BLaER1 treated with 17β-estradiol and CSF1 and Interleukin-3, amounts not matched to agents 10 nM and 100 nM (cell line): Measurements from ENCODE around the gene BMP4.

Experiments used
- H3K27ac ChIP-seq, 11 experiments: shearing (Covaris generic); formaldehyde crosslinking; 2 replicates each; pipeline ENCODE4 v1.8.1; 2022
- H3K27me3 ChIP-seq, 11 experiments: shearing (Covaris generic); formaldehyde crosslinking; 2 replicates each; pipeline ENCODE4 v1.8.1; 2022
- H3K36me3 ChIP-seq, 11 experiments: shearing (Covaris generic); formaldehyde crosslinking; 2 replicates each; pipeline ENCODE4 v1.8.1; 2022
- H3K4me1 ChIP-seq, 10 experiments: shearing (Covaris generic); formaldehyde crosslinking; 2 replicates each; pipeline ENCODE4 v1.8.1; 2022
- H3K4me2 ChIP-seq, 11 experiments: shearing (Covaris generic); formaldehyde crosslinking; 2 replicates each; pipeline ENCODE4 v1.8.1; 2022
- H3K4me3 ChIP-seq, 10 experiments: shearing (Covaris generic); formaldehyde crosslinking; 2 replicates each; pipeline ENCODE4 v1.8.1; 2022
- H3K9ac ChIP-seq, 11 experiments: shearing (Covaris generic); formaldehyde crosslinking; 2 replicates each; pipeline ENCODE4 v1.8.1; 2022
- H3K9me3 ChIP-seq, 11 experiments: shearing (Covaris generic); formaldehyde crosslinking; replicated peaks in 1 of 11; 2 replicates each; pipeline ENCODE4 v1.8.1; 2022
- H4K20me1 ChIP-seq, 11 experiments: shearing (Covaris generic); formaldehyde crosslinking; 2 replicates each; pipeline ENCODE4 v1.8.1; 2022
- Cebpa-rat ChIP-seq, 11 experiments: shearing (Covaris generic); IDR thresholded peaks; 2 replicates each; pipeline ENCODE4 v1.8.1; 2022

Gene BMP4

GRCh38 chr14:53954551-53955228, 1.9 kb downstream of the BMP4 start:
- Histone ChIP-seq H3K9me3 (no peaks in the 10 kb centered on the region), H3K36me3 (peaks cover 0 to 29% (median 15%) of the 10 kb centered on the region in 11 experiments; a peak in 19 of 22 replicates), H3K27me3 (peaks cover 11 to 30% (median 16%) of the 10 kb centered on the region in 11 experiments; a peak in 18 of 22 replicates), H3K9ac (peak overlapping the region; percentile 69 to 80 (median 79); a peak in 21 of 22 replicates), H4K20me1 (peaks cover 0 to 14% (median 0%) of the 10 kb centered on the region in 11 experiments; a peak in 6 of 22 replicates), H3K4me2 (peak overlapping the region; percentile 94 to 100 (median 99)), H3K4me1 (peaks cover 14 to 57% (median 44%) of the 10 kb centered on the region in 10 experiments), H3K27ac (peak overlapping the region in 8 of 11 experiments; percentile 7 to 71 (median 47); a peak in 13 of 22 replicates), H3K4me3 (peak overlapping the region; percentile 63 to 77 (median 70))
- TF ChIP-seq Cebpa-rat (IDR thresholded peaks at IDR 0.05) = no peak

GRCh38 chr14:53953828-53954550, 2.6 kb downstream of the BMP4 start:
- peak overlapping the region; percentile 50 to 71 (median 67); a peak in 21 of 22 replicates for H3K27ac ChIP-seq
- H3K9ac ChIP-seq = peak overlapping the region; percentile 69 to 80 (median 79)
- no peak for TF ChIP-seq Cebpa-rat (IDR thresholded peaks at IDR 0.05)
- H4K20me1 ChIP-seq = peaks cover 0 to 14% (median 0%) of the 10 kb centered on the region in 11 experiments; a peak in 6 of 22 replicates
- no peaks in the 10 kb centered on the region for H3K9me3 ChIP-seq
- H3K4me2 ChIP-seq = peak overlapping the region; percentile 94 to 100 (median 99)
- H3K4me3 ChIP-seq = peak overlapping the region; percentile 63 to 77 (median 70)
- peaks cover 0 to 36% (median 15%) of the 10 kb centered on the region in 11 experiments; a peak in 19 of 22 replicates for H3K36me3 ChIP-seq
- H3K4me1 ChIP-seq = peaks cover 14 to 57% (median 44%) of the 10 kb centered on the region in 10 experiments
- H3K27me3 ChIP-seq = peaks cover 11 to 30% (median 16%) of the 10 kb centered on the region in 11 experiments; a peak in 18 of 22 replicates

DNA sequence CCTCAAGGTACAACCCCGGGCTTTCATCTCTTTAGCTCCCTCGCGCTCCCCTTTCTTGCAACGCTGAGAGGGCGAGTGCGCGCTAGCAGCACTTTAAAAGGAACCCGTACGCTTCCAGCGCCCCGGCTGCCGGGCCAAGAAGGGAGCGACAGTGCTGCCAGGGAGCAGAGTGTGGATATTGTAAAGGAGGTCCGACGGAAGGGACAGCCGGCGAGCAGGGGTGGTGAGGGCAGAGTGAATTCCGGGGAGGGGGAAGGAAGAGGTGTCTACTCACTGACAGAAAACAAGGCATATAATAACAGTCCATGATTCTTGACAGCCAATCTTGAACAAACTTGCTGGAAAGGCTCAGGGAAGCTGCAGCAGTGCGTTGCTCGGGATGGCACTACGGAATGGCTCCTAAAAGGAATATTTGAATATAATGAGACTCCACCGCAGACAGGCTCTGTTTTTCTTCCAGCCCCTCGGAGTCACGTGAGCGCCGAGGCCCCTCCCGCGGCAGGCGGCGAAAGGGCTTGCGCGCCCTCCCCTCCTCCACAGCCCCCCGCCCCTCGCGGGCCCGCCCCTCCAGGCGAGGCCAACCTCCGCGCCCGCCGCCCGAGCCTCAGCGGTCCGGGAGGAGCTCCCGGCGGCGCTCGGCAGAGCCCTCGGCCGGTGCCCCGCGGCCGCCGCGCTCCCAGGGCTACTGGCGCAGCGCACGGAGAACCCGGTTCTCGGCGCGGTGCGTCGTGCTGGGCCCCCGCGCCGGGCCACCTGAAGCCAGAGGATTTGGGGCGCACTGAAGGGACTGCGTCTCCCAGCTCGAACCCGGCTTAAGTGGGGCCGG, 3.4 kb downstream of the BMP4 start:
- Histone ChIP-seq H3K27me3 (peaks cover 11 to 30% (median 16%) of the 10 kb centered on the region in 11 experiments; a peak in 18 of 22 replicates), H3K9ac (peak overlapping the region; percentile 69 to 80 (median 79)), H3K4me3 (peak overlapping the region; percentile 63 to 77 (median 70)), H4K20me1 (peaks cover 0 to 14% (median 0%) of the 10 kb centered on the region in 11 experiments; a peak in 6 of 22 replicates), H3K4me2 (peak overlapping the region; percentile 94 to 100 (median 99)), H3K9me3 (no peaks in the 10 kb centered on the region), H3K4me1 (peaks cover 14 to 61% (median 49%) of the 10 kb centered on the region in 10 experiments), H3K27ac (peak overlapping the region; percentile 50 to 71 (median 67); a peak in 21 of 22 replicates), H3K36me3 (peaks cover 0 to 37% (median 15%) of the 10 kb centered on the region in 11 experiments; a peak in 19 of 22 replicates)
- TF ChIP-seq Cebpa-rat (IDR thresholded peaks at IDR 0.05) = no peak

DNA sequence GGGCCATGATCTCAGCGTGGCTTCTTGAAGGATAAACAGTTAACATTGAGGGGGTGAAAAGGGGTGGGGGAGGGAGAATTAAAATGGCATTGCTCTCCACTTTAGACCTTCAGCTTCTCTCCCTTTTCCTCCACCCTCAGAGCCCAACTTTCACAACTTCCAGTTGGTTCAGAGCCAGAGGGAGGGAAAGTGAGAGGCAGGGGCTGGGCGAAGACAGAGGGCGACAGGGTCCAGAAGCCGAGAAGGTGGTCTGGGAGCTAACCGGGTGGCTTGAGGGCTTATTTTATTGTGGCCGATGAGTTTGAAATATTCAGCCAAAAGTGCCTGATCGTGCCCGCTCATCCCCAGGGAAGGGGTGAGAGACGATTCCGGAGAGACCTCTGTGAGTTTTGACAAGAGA, 4.1 kb downstream of the BMP4 start:
- Histone ChIP-seq H3K4me1 (peaks cover 14 to 68% (median 51%) of the 10 kb centered on the region in 10 experiments), H3K27me3 (peaks cover 11 to 30% (median 16%) of the 10 kb centered on the region in 11 experiments; a peak in 18 of 22 replicates), H3K4me3 (peak overlapping the region; percentile 63 to 77 (median 70)), H3K9ac (peak overlapping the region in 8 of 11 experiments; percentile 21 to 79 (median 78); a peak in 14 of 22 replicates), H4K20me1 (peaks cover 0 to 14% (median 0%) of the 10 kb centered on the region in 11 experiments; a peak in 6 of 22 replicates), H3K36me3 (peaks cover 0 to 37% (median 15%) of the 10 kb centered on the region in 11 experiments; a peak in 19 of 22 replicates), H3K4me2 (peak overlapping the region; percentile 94 to 100 (median 99)), H3K27ac (0 out of 22 replicates have a peak overlapping the region, but pooled peaks of 1 of the 11 experiments have one; percentile 11), H3K9me3 (no peaks in the 10 kb centered on the region)
- TF ChIP-seq Cebpa-rat (IDR thresholded peaks at IDR 0.05) = no peak

GRCh38 chr14:53951627-53952303, 4.9 kb downstream of the BMP4 start:
- H3K4me2 ChIP-seq = peak overlapping the region in 7 of 11 experiments; percentile 94 to 100 (median 98); a peak in 10 of 22 replicates
- peaks cover 0 to 37% (median 15%) of the 10 kb centered on the region in 11 experiments; a peak in 19 of 22 replicates for H3K36me3 ChIP-seq
- H3K4me3 ChIP-seq = no peak overlapping the region
- peaks cover 0 to 14% (median 0%) of the 10 kb centered on the region in 11 experiments; a peak in 6 of 22 replicates for H4K20me1 ChIP-seq
- peaks cover 11 to 29% (median 16%) of the 10 kb centered on the region in 11 experiments; a peak in 18 of 22 replicates for H3K27me3 ChIP-seq
- peaks cover 0 to 5% (median 2%) of the 10 kb centered on the region in 11 experiments; a peak in 10 of 22 replicates for H3K9me3 ChIP-seq
- no peak overlapping the region for H3K9ac ChIP-seq
- no peak for TF ChIP-seq Cebpa-rat (IDR thresholded peaks at IDR 0.05)
- no peak overlapping the region for H3K27ac ChIP-seq
- peaks cover 14 to 64% (median 45%) of the 10 kb centered on the region in 10 experiments for H3K4me1 ChIP-seq

DNA sequence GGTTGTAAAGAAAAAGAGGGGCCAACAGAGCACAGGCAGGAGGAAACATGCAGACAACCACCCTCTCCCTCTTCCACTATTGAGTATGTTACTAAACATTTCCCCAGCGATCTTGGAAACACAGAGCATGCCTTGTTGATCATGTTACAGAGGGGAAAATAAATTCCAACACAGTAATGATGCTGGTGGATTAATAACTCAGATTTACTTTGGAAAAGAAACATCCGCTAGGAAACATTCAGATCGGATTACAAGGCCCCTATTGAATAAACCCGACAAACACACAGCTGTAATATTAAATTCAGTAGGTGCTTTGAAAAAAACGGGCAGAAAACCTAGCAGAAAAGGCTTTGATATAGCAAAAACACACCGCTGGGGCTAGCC, 5.4 kb downstream of the BMP4 start:
- H3K27me3 ChIP-seq = peaks cover 10 to 25% (median 14%) of the 10 kb centered on the region in 11 experiments; a peak in 18 of 22 replicates
- TF ChIP-seq Cebpa-rat (IDR thresholded peaks at IDR 0.05) = no peak
- no peak overlapping the region for H3K27ac ChIP-seq
- H3K36me3 ChIP-seq = peaks cover 0 to 37% (median 15%) of the 10 kb centered on the region in 11 experiments; a peak in 19 of 22 replicates
- peaks cover 0 to 13% (median 0%) of the 10 kb centered on the region in 11 experiments; a peak in 6 of 22 replicates for H4K20me1 ChIP-seq
- H3K4me3 ChIP-seq = no peak overlapping the region
- peak overlapping the region in 4 of 11 experiments; percentile 94 to 100 (median 99); a peak in 5 of 22 replicates for H3K4me2 ChIP-seq
- H3K4me1 ChIP-seq = peaks cover 10 to 59% (median 41%) of the 10 kb centered on the region in 10 experiments
- H3K9me3 ChIP-seq = peaks cover 0 to 10% (median 4%) of the 10 kb centered on the region in 11 experiments; a peak in 10 of 22 replicates
- H3K9ac ChIP-seq = no peak overlapping the region
